ENCODE results near the gene SYPL1. TPM values are rescaled to one million over a fixed set of nuclear protein-coding genes. Genes with fewer than 3 reads are reported as not detected.

The SYPL1 gene
- total RNA-seq, 2 donors from 2014 or later: 71.9 to 87.1 TPM

DNA sequence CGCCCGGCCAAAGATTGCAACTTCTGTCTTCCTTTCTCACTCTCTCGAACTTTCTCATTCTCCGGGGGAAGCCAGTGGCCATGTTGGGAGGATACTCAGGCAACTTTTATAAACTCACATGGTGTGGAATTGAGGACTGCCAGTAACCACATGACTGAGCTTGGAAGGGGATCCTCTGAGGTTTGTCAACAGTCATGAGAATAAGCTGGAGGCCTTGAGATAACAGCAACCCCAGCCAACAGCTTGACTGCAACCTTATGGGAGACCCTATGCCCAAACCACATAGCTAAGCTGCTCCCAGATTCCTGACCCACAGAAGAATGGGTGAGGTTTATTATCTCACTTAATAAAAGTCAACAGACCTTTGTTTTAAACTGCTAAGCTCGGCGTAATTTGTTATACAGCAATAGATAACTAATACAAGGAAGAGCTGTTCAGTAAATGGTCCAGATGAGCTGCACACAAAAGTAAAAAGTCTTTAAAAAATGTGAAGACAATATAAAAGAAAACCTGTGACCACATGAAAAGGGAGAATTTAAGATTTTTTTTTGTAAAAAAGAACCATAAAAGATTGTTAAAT is 9.6 kb downstream of the SYPL1 start:
- intact Hi-C loops (cut with DNase I): no loop called here
- no peak for ATAC-seq
- no peak for DNase-seq

DNA sequence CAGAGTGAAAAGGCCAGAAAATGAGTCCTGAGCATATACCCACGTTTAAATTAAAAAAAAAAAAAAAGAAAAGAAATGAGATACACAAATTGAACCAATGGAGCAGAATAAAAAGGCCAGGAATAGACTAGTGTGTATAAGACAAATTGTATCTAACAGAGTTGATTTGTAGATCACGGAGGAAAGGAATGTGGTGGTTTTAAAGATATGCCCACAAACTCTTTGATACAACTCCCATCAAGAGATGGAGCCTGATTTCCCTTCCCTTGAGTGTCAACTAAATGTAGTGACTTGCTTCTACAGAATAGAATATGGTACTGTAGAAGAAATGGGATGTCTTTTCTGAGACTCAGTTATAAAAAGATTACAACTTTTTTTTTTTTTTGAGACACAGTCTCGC is 10.4 kb downstream of the SYPL1 start:
- intact Hi-C loops (cut with DNase I): no loop called here
- no peak for DNase-seq
- ATAC-seq: no peak

DNA sequence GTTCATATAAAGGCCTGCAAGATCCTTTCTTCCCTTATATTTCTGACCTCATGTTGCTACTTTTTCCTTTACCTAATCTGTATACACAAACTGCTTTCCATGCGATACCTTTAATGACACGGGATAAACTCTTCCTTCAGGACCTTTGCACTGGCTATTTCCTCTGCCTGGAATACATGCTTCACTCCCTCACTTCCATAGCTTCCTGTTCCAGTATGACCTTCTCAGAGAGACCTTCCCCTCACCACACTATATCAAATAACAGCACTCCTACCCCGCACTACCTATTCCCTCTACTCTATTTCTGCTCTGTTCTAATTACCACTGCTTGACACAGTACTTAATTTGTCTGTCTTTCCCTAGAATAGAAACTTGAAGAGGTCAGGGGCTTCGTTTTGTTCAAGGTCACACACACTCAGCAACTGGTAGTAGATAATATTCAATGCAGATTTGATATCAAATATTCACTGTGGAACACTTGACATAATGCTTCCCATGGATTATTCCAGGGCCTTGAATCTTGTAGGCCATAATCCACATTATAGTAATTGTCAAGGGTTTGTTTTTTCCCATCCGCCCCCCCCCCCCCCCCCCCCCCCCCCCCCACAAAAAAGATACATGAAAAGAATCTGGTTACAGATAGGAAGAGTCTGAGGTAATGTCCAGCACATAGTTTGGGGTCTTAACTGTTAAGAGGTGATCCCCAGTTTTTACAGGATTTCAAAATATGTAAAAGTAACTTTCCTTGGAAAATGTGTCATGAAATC is 11.1 kb downstream of the SYPL1 start:
- ATAC-seq (no peak), DNase-seq (no peak)
- intact Hi-C loops (cut with DNase I): no loop called here

DNA sequence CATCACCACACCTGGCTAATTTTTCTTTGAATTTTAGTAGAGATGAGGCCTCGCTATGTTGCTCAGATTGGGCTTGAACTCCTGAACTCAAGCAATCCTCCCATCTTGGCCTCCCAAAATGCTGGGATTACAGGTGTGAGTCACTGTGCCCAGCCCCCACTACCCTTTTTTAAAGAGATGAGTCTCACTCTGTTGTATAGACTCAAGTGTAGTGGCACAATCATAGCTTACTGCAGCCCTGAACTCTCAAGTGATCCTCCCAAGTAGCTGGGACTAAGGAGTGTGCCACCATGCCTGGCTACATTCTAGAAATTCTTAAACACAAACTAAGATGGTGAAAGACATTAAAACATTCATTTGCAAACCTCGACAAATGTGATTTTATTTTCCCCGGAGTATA is 12.6 kb downstream of the SYPL1 start:
- no peak for ATAC-seq
- no peak for DNase-seq
- intact Hi-C loops (cut with DNase I): no loop called here

DNA sequence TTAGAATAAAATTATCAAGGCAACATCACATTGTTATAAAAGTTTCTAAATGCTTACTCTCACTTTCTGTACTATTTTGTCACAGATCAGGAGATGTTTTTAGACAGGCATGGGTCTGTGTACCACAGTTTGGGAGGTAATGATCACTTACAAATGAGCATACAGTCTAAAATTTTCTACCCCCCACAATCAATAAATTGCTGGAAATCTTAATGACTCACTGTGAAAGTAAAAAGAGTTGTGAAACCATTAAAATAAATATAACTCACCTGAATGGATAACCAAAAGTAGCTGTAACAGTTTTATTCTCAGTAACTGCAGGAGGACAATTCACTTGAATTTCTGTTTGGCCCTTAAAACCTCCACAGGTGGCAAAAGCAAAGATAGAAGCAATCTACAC is 13.2 kb downstream of the SYPL1 start:
- intact Hi-C loops (cut with DNase I): no loop called here
- DNase-seq (no peak), ATAC-seq (no peak)

DNA sequence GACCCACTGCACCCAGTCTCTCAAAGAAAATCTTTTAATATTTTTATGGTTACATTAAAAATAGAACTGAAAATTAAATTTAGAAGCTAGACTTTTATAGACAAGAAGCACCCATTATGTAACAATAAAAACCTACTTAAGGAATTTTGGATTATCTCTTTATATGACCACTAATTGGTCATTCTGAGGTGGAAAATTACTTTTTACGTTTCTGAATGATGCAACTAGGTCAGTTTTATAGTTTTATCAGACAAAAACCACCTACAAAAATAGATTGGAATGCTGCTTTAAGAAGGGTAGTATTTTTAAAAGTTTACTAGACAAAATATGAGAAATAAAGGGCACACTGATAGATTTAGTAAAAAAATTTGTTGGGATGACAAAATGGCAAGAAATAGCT is 16.5 kb downstream of the SYPL1 start:
- DNase-seq: no peak
- intact Hi-C loops (cut with DNase I): no loop called here
- no peak for ATAC-seq

DNA sequence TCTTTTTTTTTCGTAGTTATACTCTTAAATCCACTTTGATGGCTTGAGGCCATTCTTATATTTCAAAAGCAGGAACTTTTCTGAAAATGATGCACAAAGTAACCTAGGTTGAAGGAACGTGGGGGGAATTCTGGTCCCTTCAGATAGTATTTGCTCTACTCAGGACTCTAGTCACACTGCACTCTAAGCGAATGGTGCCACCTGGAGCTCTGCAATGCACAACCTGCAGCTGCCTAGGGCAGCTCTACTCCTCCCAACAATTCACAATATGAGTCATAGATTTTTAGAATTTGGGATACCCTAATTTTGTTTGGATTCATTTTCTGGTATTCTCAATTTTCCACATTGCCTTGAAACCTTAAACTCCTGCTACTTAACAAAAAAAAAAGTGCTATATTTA is 17.3 kb downstream of the SYPL1 start:
- DNase-seq (no peak), ATAC-seq (no peak)
- intact Hi-C loops (cut with DNase I): no loop called here

DNA sequence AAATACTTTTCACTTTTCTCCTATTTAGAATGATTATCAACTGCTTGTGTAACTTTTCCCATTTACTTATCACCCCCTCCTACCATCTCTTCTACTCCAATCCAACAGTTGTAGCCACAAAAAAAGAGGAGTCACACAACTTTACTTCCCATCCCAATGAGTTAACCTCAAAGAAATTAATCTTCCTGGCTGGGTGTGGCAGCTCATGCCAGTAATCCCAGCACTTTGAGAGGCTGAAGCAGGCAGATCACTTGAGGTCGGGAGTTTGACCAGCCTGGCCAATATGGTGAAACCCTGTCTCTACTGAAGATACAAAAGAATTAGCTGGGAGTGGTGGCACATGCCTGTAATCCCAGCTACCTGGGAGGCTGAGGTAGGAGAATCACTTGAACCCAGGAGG is 19.9 kb downstream of the SYPL1 start:
- DNase-seq: no peak
- intact Hi-C loops (cut with DNase I): no loop called here
- no peak for ATAC-seq

DNA sequence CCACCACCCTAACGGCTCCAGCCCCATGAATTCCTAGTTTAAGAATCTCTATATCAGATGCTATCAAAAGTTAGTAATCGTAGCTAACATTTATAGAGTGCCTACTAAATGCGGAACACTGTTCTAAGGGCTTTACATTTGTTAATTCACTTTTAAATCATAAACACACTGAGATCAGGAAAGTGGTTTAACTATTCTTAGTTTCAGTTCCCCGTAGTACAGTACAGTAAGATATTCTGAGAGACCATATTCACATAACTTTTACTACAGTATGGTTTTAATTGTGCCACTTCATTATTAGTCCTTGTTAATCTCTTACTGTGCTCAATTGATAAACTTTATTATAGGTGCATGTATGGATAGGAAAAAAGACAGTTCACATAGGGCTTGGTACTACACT is 22.5 kb downstream of the SYPL1 start:
- intact Hi-C loops (cut with DNase I): no loop called here
- no peak for DNase-seq
- no peak for ATAC-seq

DNA sequence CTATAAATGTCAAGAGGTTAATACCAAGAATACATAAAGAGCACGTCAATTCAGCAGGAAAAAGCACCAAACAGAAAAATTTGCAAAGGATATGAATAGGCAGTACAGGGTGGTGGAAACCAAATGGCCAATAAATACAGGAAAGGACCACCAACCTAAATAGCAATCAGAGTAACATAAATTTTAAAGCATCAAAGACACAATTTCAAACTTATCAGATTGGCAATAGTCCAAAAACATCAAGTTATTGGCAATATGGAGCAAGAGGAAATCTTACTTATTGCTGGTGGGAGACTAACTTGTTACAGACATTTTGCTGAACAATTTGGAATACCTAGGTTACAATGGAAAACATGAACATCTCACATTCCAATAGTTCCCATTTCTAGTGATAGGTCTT is 24.1 kb downstream of the SYPL1 start:
- DNase-seq (no peak), ATAC-seq (no peak)
- intact Hi-C loops (cut with DNase I): no loop called here

DNA sequence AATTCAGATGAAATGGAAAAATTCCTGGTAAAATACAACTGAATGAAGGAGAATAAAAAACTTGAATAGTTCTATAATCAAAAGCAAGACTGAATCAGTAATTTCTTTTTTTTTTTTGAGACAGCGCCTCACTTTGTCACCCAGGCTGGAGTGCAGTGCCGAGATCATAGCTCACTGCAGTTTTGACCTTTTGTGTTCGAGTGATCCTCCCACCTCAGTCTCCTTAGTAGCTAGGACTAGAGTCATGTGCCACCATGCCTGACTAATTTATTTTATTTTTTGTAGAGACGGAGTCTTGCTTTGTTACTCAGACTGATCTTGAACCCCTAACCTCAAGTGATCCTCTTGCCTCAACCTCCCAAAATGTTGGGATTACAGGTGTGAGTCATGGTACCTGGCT is 26.1 kb downstream of the SYPL1 start:
- intact Hi-C loops (cut with DNase I): no loop called here
- ATAC-seq (no peak), DNase-seq (no peak)

DNA sequence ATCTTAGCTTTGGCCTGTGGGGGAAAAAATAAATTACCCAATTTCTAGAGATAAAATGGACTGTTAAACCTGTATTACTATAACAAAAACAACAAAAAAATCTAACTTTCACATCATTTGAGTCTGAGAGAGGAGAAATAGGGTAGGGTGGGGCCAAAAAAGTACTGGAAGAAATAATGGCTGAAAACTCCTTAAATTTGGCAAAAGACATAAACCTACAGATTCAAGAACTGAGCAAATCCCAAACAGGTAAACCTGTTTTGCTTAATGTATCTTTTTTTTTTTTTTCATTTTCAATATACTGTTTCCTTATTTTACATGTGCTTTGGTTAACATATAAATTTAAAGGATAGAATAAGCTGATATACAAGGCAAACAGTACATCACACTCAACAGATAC is 27.1 kb downstream of the SYPL1 start:
- ATAC-seq: no peak

DNA sequence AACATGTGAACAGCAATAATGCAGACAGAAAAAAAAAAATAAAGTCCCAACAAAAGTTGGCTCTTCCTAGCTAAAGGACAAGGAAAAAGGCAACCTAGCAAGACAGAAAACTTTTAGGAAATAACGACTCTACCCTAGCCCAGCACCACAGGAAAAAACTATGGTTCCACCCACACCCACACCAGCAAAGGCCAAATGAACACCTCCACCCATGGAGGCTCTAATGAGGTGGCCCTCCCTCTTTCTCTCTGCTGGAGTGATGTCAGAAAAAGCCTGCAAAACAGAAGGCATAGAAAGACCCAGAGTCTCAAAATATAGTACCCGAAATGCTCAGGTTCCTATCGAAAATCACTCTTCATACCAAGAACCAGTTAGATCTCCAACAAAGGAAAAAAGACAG is 28.4 kb downstream of the SYPL1 start:
- no peak for DNase-seq
- intact Hi-C loops (cut with DNase I): no loop called here
- ATAC-seq: no peak

More for the DNA sequence above, 27.1 kb downstream of the SYPL1 start:
- intact Hi-C loops (cut with DNase I): no loop called here
- no peak for DNase-seq

DNA sequence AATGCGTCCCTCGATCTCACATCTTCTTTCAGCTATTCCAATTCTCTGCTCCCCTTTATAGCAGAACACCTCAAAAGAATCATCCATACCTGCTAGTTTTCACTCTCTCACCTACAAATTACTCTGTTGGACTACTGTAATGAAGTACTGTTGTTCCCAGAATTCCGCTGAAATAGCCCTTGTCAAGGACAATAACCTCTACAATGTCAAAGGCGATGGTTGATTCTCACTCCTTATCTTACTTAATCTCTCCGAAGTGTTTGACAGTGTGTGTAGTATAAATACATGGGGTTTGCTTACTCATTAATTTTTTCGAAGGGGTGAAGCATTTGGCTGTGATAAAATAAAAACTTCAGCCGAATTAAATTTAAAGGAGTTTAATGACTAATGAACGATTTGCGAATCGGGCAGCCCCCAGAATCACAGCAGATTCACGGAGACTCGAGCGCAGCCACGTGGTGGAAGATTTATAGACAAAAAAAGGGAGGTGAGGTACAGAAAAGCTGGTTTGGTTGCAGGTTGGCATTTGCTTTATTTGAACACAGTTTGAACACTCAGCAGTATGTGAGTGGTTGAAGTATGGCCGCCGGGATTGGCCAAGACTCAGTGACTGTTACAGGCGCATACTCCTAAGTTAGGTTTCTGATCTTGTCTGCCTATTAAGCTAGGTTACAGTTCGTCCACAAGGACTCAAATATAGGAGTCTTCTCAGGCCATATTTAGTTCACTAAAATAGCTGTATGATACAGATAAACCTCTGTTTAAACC is 29.8 kb downstream of the SYPL1 start:
- DNase-seq: no peak
- intact Hi-C loops (cut with DNase I): no loop called here

DNA sequence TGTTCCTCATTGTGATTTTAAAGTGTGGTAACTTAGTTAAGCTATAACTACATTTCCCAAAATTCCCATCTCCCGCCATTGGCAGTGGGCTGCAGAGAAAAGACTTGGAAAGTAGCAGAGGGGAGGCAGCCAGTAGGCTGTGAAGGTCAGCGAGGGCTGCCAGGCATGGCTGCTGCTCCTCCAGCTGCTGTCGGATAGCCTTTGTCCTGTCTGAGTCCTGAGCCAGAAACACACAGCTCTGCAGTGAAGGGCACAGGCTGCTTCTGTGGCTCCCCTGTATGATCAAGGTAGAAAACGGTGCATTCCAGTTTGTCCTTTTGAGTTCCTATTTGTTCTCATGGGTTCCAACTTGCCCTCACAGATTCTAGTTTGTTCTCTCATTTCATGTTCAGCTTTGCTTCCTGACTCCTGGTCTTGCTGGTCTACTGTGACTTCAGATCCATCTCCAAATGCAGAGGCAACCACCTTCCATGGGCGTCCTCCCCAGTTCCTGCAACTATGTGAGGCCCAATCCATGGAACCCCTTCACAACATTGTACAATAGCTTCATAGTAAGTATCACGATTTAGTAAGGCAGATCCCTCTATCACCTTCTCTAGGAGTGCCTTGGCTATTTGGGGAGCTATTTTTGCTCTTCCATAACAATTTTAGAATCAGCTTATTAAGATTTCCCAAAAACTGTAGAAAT is 31.7 kb downstream of the SYPL1 start:
- ATAC-seq (peak; percentile 75 to 92), DNase-seq (no peak)
- intact Hi-C loops (cut with DNase I): no loop called here

More for the DNA sequence above, 29.8 kb downstream of the SYPL1 start:
- ATAC-seq: no peak

DNA sequence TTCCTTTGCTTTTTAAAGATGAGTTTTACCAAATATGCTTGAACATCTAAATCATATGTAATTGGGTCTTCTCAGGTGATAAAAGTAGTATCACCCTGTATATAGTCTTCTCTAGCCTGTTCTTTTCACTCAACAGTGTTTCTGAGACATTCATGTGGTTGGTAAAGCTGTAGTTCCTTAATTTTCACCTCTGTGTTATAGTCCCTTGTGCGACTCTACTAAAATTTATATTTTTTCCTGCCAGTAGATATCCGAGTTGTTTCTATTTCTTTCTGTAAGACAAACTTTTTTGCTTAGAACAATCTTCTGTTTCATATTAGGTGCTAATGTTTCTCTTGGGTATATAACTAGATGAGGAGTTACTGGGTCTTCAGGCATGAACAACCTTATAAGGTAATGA is 35.6 kb downstream of the SYPL1 start:
- ATAC-seq (no peak), DNase-seq (no peak)
- intact Hi-C loops (cut with DNase I): no loop called here

DNA sequence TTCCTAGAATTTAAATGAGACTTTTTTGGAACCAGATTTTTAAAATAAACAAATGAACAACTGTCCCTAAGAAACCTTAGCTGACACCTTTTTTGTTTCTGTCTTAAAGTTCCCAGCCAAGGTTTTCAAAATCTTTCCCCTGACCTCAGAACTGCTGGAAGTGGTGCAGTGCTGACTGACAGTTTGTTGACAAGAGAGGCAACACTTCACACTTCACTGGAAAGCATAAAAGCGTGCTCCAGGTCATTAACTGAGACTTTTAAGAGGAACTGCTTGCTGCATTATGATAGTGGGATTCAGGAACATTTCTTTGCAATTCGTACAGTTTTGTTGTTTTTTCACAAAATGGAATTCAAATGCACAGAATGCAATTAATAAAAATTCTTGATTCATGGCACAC is 36.2 kb downstream of the SYPL1 start:
- ATAC-seq (no peak), DNase-seq (no peak)
- intact Hi-C loops (cut with DNase I): no loop called here

DNA sequence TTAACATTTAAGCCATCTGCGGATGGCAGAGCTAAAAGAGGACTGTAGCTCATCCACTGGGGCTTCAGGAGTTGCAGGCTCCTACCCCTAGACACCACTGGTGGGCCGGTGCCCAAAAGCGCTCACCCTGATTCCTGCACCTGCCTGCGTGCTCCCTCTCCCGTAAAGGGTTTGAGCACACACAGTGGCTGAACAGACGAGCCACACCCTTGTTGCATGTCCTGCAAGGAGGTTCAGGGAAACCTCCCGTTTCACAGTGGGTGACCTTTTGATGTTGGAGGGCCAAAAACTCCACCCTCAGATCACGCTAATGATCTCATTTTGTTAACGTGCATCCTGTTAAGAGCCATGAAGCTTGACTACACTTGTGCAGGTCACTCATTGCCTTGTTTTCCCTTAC is 37.9 kb downstream of the SYPL1 start:
- no peak for DNase-seq
- no peak for ATAC-seq
- intact Hi-C loops (cut with DNase I): no loop called here

DNA sequence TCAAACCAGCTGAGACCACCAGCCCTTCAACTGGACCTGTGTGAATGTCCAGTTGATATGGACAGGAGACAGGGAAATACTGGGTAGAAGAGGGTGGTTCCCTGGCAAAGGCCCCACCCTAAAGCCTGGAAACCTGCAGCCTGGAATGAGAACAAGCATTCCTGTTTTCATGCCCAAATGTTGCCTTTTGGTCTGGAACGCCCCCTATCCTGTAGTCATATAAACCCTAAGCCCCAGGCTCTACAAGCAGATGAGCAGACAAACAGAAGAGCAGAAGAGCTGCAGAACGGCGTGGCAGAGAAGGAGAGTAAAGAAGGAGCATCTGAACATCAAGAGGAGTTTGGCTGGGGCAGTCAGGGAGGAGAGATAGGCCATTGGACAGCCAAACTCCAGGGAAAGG is 38.4 kb downstream of the SYPL1 start:
- no peak for ATAC-seq
- intact Hi-C loops (cut with DNase I): no loop called here
- DNase-seq: no peak

DNA sequence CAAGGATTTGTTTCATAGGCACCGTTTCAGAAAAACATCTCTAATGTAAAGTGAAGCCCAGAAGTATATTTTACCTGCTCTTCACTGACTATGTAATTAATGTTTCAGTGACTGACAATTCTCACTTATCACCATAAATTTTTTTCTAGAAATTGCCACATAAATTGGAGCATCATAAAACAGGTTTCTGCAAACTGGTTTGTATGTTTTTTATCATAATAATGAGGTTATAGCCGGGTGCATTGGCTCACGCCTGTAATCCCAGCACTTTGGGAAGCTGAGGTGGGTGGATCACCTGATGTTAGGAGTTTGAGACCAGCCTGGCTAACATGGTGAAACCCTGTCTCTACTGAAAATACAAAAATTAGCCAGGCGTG is 39.4 kb downstream of the SYPL1 start:
- no peak for DNase-seq
- ATAC-seq: no peak
- intact Hi-C loops (cut with DNase I): no loop called here
